T-cell (primary cell): ENCODE results near the gene TLX2. TPM values are rescaled to one million over a fixed set of nuclear protein-coding genes. Genes with fewer than 3 reads are reported as not detected.

ENCODE experiments used
- ATAC-seq, 4 experiments: fragments of 200-7000 bp in 3 of 4; fragments of 150-1000 bp in 1 of 4; cut with Tn5 transposase; replicated peaks in 1 of 4; 1 replicate in 3 of 4; 2 replicates in 1 of 4; pipeline ENCODE4 v1.10.0; 2021; ENCODE audit warnings: moderate library complexity in 3 of 4, mild to moderate bottlenecking in 2 of 4, moderate number of reproducible peaks in 1 of 4
- CTCF ChIA-PET, 2 donors: fragments of 300-600 bp; sonication (Branson Sonifier 250); formaldehyde crosslinking; loops; one replicate each; lab custom pipeline; 2022; ENCODE audit warnings: antibody characterized with exemption in 2 of 2; lab: Charles Lee
- POLR2A ChIA-PET, 2 donors: fragments of 300-600 bp; sonication (Branson Sonifier 250); formaldehyde crosslinking; loops; one replicate each; lab custom pipeline; 2022; ENCODE audit warnings: antibody characterized with exemption in 2 of 2; lab: Charles Lee
- DNase-seq, 35 experiments: peaks; one replicate each; pipeline versions ENCODE4 v3.0.0 to v3.0.0-alpha.2; 2013 to 2023
- H3K27ac ChIP-seq: one replicate; pipeline ENCODE4 v1.5.1; 2013; ENCODE audit warnings: low read length
- H3K27me3 ChIP-seq, 2 experiments: replicated peaks in 1 of 2; 1 replicate in 1 of 2; 2 replicates in 1 of 2; pipeline versions ENCODE4 v1.6.1 to v1.7.0; 2013; ENCODE audit warnings: low read length in 1 of 2, mixed read lengths in 1 of 2; ENCODE audit not compliant: control insufficient read depth in 2 of 2, insufficient read depth in 2 of 2; ENCODE audit errors: extremely low read depth in 1 of 2
- H3K36me3 ChIP-seq, 2 donors: 1 replicate in 1 of 2; 2 replicates in 1 of 2; pipeline versions ENCODE4 v1.6.1 to v1.7.0; 2013; ENCODE audit warnings: low read length in 1 of 2; ENCODE audit not compliant: control insufficient read depth in 2 of 2, insufficient read depth in 1 of 2; ENCODE audit errors: extremely low read depth in 1 of 2
- H3K4me1 ChIP-seq, 2 experiments: 1 replicate in 1 of 2; 2 replicates in 1 of 2; pipeline versions ENCODE4 v1.6.1 to v1.7.0; 2013; ENCODE audit warnings: low read length in 2 of 2, mixed read lengths in 1 of 2; ENCODE audit not compliant: insufficient read depth in 2 of 2, control insufficient read depth in 1 of 2; ENCODE audit errors: extremely low read depth in 1 of 2
- H3K4me3 ChIP-seq, 2 donors: 1 replicate in 1 of 2; 2 replicates in 1 of 2; pipeline versions ENCODE4 v1.5.1 to v1.7.0; 2013; ENCODE audit warnings: mild to moderate bottlenecking in 2 of 2, low read length in 1 of 2, moderate library complexity in 1 of 2; ENCODE audit not compliant: control insufficient read depth in 1 of 2; ENCODE audit errors: extremely low read depth in 1 of 2
- H3K9me3 ChIP-seq: 2 replicates; pipeline ENCODE4 v1.7.0; 2013
- H3K27ac Mint-ChIP-seq, 2 donors: one replicate each; pipeline ENCODE4 v1.8.0; 2020 to 2021; ENCODE audit warnings: mild to moderate bottlenecking in 2 of 2, mixed read lengths in 2 of 2
- H3K27me3 Mint-ChIP-seq, 2 donors: one replicate each; pipeline ENCODE4 v1.8.0; 2021 to 2022; ENCODE audit warnings: mixed read lengths in 2 of 2
- H3K36me3 Mint-ChIP-seq: one replicate; pipeline ENCODE4 v1.8.0; 2021; ENCODE audit warnings: mixed read lengths
- H3K4me1 Mint-ChIP-seq, 3 donors: one replicate each; pipeline ENCODE4 v1.8.0; 2020 to 2022; ENCODE audit warnings: mixed read lengths in 3 of 3, mild to moderate bottlenecking in 1 of 3
- H3K4me3 Mint-ChIP-seq, 3 donors: one replicate each; pipeline ENCODE4 v1.8.0; 2020 to 2022; ENCODE audit warnings: mild to moderate bottlenecking in 3 of 3, mixed read lengths in 3 of 3, moderate library complexity in 3 of 3
- H3K9me3 Mint-ChIP-seq, 3 donors: one replicate each; pipeline ENCODE4 v1.8.0; 2020 to 2022; ENCODE audit warnings: mixed read lengths in 3 of 3
- WGBS: methylation state at CpG from one replicate; pipeline ENCODE4 v1.1.5; 2013; ENCODE audit warnings: missing lambda C conversion rate; ENCODE audit not compliant: insufficient coverage; 5-methylcytosine and 5-hydroxymethylcytosine counted together
- total RNA-seq, 35 experiments: library from RNA in 6 of 35; stranded (reverse) in 6 of 35; fragments of 120-200 nt in 1 of 35; gene quantifications; one replicate each; pipeline versions ENCODE4 v1.2.1 to v1.2.4 and lab custom pipeline; 2013 to 2026

The TLX2 gene
- total RNA-seq, 5 donors from 2014 or later (not counting 1 experiment from before 2014, with no cell fraction given) = 0.28 to 0.46 TPM; not detected in 3

DNA sequence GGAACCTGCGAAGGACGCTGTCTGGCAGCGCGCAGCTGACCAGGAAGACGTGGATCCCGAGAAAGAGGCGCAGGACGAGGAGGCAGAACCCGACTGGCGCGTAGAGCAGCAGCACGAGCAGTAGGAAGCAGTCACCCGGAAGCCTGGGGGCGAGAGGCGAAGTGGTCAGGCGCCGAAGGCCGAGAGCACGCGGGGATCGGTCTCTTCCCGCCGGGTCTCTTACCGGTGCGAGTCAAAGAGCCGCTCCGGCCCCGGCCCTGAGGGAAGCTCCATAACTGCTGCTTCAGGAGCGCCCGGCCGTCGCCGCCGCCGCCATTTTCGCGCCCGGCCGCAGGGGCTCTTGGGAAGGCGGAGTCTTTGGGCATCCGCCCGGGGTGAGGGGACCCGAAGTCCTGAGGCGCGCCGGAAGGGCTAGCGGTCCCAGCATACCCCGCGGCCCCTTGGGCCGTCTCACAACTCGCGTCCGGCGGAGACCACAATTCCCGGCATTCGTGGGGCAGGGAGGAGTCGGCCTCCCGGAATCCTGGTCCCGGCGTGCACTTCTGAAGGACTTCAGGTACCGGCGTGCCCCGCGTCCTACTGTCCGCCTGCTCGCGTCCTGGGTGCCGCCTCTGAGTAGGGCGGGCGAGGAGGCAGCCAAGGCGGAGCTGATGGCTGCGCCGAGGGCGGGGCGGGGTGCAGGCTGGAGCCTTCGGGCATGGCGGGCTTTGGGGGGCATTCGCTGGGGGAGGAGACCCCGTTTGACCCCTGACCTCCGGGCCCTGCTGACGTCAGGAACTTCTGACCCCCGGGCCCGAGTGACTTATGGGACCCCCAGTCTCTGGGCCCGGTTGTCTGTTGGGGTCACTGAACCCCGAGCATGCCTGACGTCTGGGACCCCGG lies 15.3 kb downstream of the TLX2 start, which contains the start of the genes AUP1 and HTRA2:
Gene AUP1, minus strand, starts transcription at position 350 of the 882 bp plus-strand sequence. Its CDS starts 77 bp downstream, at position 273.
Gene HTRA2, plus strand, starts transcription at position 577 of the 882 bp plus-strand sequence. Its CDS starts 74 bp downstream, at position 651.
- Mint-ChIP-seq H3K27me3 (no peaks in the 10 kb centered on the region), H3K4me1 (peaks cover 37 to 47% (median 46%) of the 10 kb centered on the region in 3 donors), H3K4me3 (peak within 1 kb of the TSS; percentile 90 to 95 (median 95)), H3K9me3 (no peaks in the 10 kb centered on the region), H3K36me3 (peaks cover 43% of the 10 kb centered on the region), H3K27ac (peak within 1 kb of the TSS; percentile 94)
- peaks cover 15 to 37% of the 10 kb centered on the region in 2 experiments for H3K4me1 ChIP-seq
- H3K9me3 ChIP-seq = no peaks in the 10 kb centered on the region
- H3K27me3 ChIP-seq = no peaks in the 10 kb centered on the region
- H3K36me3 ChIP-seq = peaks cover 3 to 37% of the 10 kb centered on the region in 2 donors
- H3K27ac ChIP-seq = peak within 1 kb of the TSS; percentile 72
- ChIA-PET CTCF (interaction anchor here in 1 of 2 donors (1.0 to 3.2 kb wide), 6 partner anchors 21 to 701 kb away, joined by 3 to 35 read pairs (median 3); partner anchors contain the start of genes CCDC142, PCGF1, STAMBP and TTC31), POLR2A (interaction anchor here in 1 of 2 donors (0.6 to 1.2 kb wide), 2 partner anchors 21 to 46 kb away, joined by 3 to 7 read pairs; partner anchors contain the start of gene TTC31)
- DNase-seq = peak; percentile 71 to 90 (median 80)
- ATAC-seq = peak; percentile 91 to 93 (median 92)
- WGBS = under 1% methylated on average over 87 of the region's 87 CpGs
- H3K4me3 ChIP-seq = peak within 1 kb of the TSS; percentile 70 to 93

DNA sequence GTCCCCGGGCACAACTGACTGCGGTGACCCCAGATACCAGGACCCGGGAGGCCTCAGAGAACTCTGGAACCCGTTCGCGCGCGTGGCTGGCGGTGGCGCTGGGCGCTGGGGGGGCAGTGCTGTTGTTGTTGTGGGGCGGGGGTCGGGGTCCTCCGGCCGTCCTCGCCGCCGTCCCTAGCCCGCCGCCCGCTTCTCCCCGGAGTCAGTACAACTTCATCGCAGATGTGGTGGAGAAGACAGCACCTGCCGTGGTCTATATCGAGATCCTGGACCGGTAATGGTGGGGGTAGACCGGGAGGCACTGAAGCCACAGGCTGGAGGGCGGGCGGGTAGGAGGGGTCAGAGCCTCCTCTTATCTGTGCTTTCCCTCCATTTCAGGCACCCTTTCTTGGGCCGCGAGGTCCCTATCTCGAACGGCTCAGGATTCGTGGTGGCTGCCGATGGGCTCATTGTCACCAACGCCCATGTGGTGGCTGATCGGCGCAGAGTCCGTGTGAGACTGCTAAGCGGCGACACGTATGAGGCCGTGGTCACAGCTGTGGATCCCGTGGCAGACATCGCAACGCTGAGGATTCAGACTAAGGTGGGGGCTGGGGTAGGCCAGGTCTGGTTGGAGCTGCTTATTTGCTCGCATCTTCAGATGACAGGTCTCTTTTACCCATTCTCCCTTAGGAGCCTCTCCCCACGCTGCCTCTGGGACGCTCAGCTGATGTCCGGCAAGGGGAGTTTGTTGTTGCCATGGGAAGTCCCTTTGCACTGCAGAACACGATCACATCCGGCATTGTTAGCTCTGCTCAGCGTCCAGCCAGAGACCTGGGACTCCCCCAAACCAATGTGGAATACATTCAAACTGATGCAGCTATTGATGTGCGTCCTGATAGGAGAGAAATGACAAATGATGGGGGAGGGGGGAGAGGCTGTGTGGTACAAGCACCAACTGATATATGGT lies 16.3 kb downstream of the TLX2 start:
- CTCF ChIA-PET = interaction anchor here (0.6 to 3.2 kb wide), 11 partner anchors 22 to 702 kb away, joined by 3 to 35 read pairs (median 3); partner anchors contain the start of genes TTC31 (in 2 of the 2), CCDC142 (in 1 of the 2), PCGF1 (in 1 of the 2) and STAMBP (in 1 of the 2)
- H3K36me3 Mint-ChIP-seq = peaks cover 43% of the 10 kb centered on the region

DNA sequence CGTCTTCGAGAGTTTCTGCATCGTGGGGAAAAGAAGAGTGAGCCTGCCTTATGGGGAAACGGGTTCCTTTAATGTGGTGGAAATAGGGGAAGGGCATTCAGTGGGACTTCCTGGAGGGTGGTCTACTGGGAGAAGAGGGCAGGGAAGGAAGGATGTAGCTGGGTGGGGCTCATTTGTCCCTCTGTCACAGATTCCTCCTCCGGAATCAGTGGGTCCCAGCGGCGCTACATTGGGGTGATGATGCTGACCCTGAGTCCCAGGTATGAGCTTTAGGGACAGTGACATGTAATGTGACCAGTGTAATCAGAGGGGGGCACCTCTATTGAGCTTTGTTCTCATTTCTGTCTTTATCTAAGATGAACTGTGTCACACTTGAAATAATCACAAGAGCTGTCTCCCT lies 17.4 kb downstream of the TLX2 start:
- POLR2A ChIA-PET = interaction anchor here in 1 of 2 donors (0.5 to 0.6 kb wide), 2 partner anchors 48 to 75 kb away, joined by 3 to 4 read pairs; no protein-coding TSS in a partner anchor

More for the DNA sequence above, 16.3 kb downstream of the TLX2 start:
- peak overlapping the region; percentile 75 to 94 for H3K27ac Mint-ChIP-seq
- Histone ChIP-seq H3K36me3 (peaks cover 3 to 37% of the 10 kb centered on the region in 2 donors), H3K4me3 (peak overlapping the region; percentile 70 to 93), H3K4me1 (peaks cover 15 to 37% of the 10 kb centered on the region in 2 experiments), H3K27me3 (no peaks in the 10 kb centered on the region), H3K9me3 (no peaks in the 10 kb centered on the region), H3K27ac (peak overlapping the region; percentile 72)
- H3K4me3 Mint-ChIP-seq = peak overlapping the region; percentile 90 to 95 (median 95)
- peaks cover 37 to 47% (median 46%) of the 10 kb centered on the region in 3 donors for H3K4me1 Mint-ChIP-seq
- ATAC-seq (peak; percentile 15 to 32 (median 27)), DNase-seq (peak in 33 of 35 experiments; percentile 26 to 75 (median 46))
- under 1% methylated on average over 40 of the region's 54 CpGs for WGBS
- POLR2A ChIA-PET = interaction anchor here (0.6 to 1.2 kb wide), 4 partner anchors 22 to 78 kb away, joined by 3 to 7 read pairs (median 4); no protein-coding TSS in a partner anchor
- H3K27me3 Mint-ChIP-seq = no peaks in the 10 kb centered on the region
- no peaks in the 10 kb centered on the region for H3K9me3 Mint-ChIP-seq

DNA sequence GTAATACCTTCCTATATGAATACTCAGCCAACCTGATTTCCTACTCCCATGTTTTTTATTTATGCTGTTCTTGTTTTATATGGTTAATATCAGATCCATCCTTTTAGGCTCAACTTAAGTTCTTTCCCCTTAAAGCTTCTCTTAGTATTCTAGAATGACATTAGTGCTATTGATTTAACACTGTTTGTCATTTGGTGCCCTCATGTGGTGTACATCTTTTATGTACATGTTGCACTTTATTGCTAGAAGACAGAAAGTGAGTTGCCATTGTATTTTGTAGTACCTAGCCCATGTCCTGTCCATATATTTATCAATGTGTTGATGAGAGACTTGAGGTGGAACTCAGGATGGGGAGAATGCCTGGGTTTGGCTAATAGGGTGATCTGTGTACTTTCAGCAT lies 18.0 kb downstream of the TLX2 start:
- DNase-seq (peak in 1 of 35 experiments; percentile 70), ATAC-seq (no peak)
- Mint-ChIP-seq H3K4me3 (peak overlapping the region; percentile 46 to 95 (median 90)), H3K27me3 (peaks cover 0 to 2% of the 10 kb centered on the region in 2 donors), H3K9me3 (no peaks in the 10 kb centered on the region), H3K27ac (peak overlapping the region; percentile 6 to 49), H3K36me3 (peaks cover 31% of the 10 kb centered on the region), H3K4me1 (peaks cover 33 to 39% (median 36%) of the 10 kb centered on the region in 3 donors)
- Histone ChIP-seq H3K9me3 (no peaks in the 10 kb centered on the region), H3K27me3 (peaks cover 0 to 8% of the 10 kb centered on the region in 2 experiments), H3K36me3 (peaks cover 0 to 25% of the 10 kb centered on the region in 2 donors), H3K27ac (no peak overlapping the region), H3K4me3 (no peak overlapping the region), H3K4me1 (peaks cover 15 to 33% of the 10 kb centered on the region in 2 experiments)
- CTCF ChIA-PET = interaction anchor here (0.5 to 3.2 kb wide), 12 partner anchors 28 to 322 kb away, joined by 3 to 35 read pairs (median 4); partner anchors contain the start of genes C2orf81 (in 1 of the 2), CCDC142 (in 1 of the 2), TTC31 (in 1 of the 2) and WBP1 (in 1 of the 2)
- POLR2A ChIA-PET = interaction anchor here in 1 of 2 donors (0.5 to 0.6 kb wide), 2 partner anchors 48 to 75 kb away, joined by 3 to 4 read pairs; no protein-coding TSS in a partner anchor

More for the DNA sequence above, 17.4 kb downstream of the TLX2 start:
- Histone ChIP-seq H3K4me3 (no peak overlapping the region), H3K4me1 (peaks cover 15 to 36% of the 10 kb centered on the region in 2 experiments), H3K27ac (no peak overlapping the region), H3K27me3 (peaks cover 0 to 2% of the 10 kb centered on the region in 2 experiments), H3K9me3 (no peaks in the 10 kb centered on the region), H3K36me3 (peaks cover under 1 to 31% of the 10 kb centered on the region in 2 donors)
- H3K9me3 Mint-ChIP-seq = no peaks in the 10 kb centered on the region
- peaks cover 33 to 42% (median 39%) of the 10 kb centered on the region in 3 donors for H3K4me1 Mint-ChIP-seq
- 77% methylated on average over 7 of the region's 7 CpGs for WGBS
- peak overlapping the region in 1 of 2 donors; percentile 49 for H3K27ac Mint-ChIP-seq
- CTCF ChIA-PET = interaction anchor here (0.5 to 3.2 kb wide), 12 partner anchors 28 to 321 kb away, joined by 3 to 35 read pairs (median 4); partner anchors contain the start of genes TTC31 (in 2 of the 2), C2orf81 (in 1 of the 2), CCDC142 (in 1 of the 2) and WBP1 (in 1 of the 2)
- ATAC-seq (no peak), DNase-seq (no peak)
- peaks cover 36% of the 10 kb centered on the region for H3K36me3 Mint-ChIP-seq
- H3K4me3 Mint-ChIP-seq = peak overlapping the region; percentile 10 to 95 (median 90)
- H3K27me3 Mint-ChIP-seq = no peaks in the 10 kb centered on the region

DNA sequence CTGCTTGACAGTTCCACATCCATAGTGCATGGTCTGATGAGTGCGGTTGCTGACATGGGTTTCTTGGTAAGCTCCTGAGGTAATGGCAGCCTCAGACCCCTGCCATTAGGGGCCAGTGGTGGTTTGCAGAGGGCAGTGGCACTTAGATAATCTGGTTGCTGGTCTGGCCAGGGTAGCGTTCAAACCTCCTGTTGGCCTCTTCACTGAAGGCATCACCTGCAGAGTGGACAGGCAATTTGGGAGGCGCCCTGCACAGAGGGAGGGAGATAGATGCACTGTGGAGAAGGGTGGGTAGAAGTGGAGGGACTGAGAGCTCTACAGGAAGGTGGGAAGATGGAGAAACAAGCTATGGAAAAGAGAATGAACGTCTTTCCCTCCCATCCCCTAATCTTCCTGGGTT lies 19.2 kb downstream of the TLX2 start:
- H3K9me3 ChIP-seq = no peaks in the 10 kb centered on the region
- H3K27ac ChIP-seq = no peak overlapping the region
- H3K36me3 Mint-ChIP-seq = peaks cover 19% of the 10 kb centered on the region
- peaks cover 0 to 12% of the 10 kb centered on the region in 2 experiments for H3K27me3 ChIP-seq
- ChIA-PET POLR2A (interaction anchor here in 1 of 2 donors (0.6 kb wide), 1 partner anchor 306 kb away, joined by 3 read pairs; no protein-coding TSS in a partner anchor), CTCF (interaction anchor here in 1 of 2 donors (0.9 kb wide), 1 partner anchor 283 kb away, joined by 3 read pairs; no protein-coding TSS in a partner anchor)
- peaks cover 28 to 29% (median 29%) of the 10 kb centered on the region in 3 donors for H3K4me1 Mint-ChIP-seq
- peaks cover 0 to 13% of the 10 kb centered on the region in 2 donors for H3K36me3 ChIP-seq
- ATAC-seq = no peak
- H3K4me3 Mint-ChIP-seq = no peak overlapping the region
- no peak for DNase-seq
- WGBS = 100% methylated on average over 2 of the region's 4 CpGs
- H3K4me3 ChIP-seq = no peak overlapping the region
- peaks cover 13 to 24% of the 10 kb centered on the region in 2 experiments for H3K4me1 ChIP-seq
- H3K27me3 Mint-ChIP-seq = peaks cover 0 to 13% of the 10 kb centered on the region in 2 donors
- no peaks in the 10 kb centered on the region for H3K9me3 Mint-ChIP-seq
- no peak overlapping the region for H3K27ac Mint-ChIP-seq
